Spleen (tissue), 11 donors: ENCODE measurements around the gene SEMG2. TPM values are rescaled to one million over a fixed set of nuclear protein-coding genes. Genes with fewer than 3 reads are reported as not detected.

ENCODE experiments used
- DNase-seq: peaks from one replicate; pipeline ENCODE4 v3.0.0-alpha.2; 2020
- H3K27ac ChIP-seq, 8 donors: fragments of 200-600 bp; sonication (generic) in 7 of 8; 1 replicate in 4 of 8; 2 replicates in 4 of 8; pipeline versions ENCODE4 v1.5.0 to v1.8.0; 2016 to 2021; ENCODE audit warnings: inconsistent platforms in 4 of 8, mild to moderate bottlenecking in 4 of 8, moderate library complexity in 1 of 8
- H3K27me3 ChIP-seq, 7 donors: fragments of 200-600 bp; sonication (generic) in 6 of 7; replicated peaks in 1 of 7; 1 replicate in 4 of 7; 2 replicates in 3 of 7; pipeline versions ENCODE4 v1.5.0 to v1.8.0; 2016 to 2021; ENCODE audit warnings: inconsistent platforms in 3 of 7, mild to moderate bottlenecking in 1 of 7
- H3K36me3 ChIP-seq, 6 donors: fragments of 200-600 bp; sonication (generic) in 5 of 6; 1 replicate in 4 of 6; 2 replicates in 2 of 6; pipeline versions ENCODE4 v1.5.0 to v1.8.0; 2016 to 2021; ENCODE audit warnings: inconsistent platforms in 2 of 6
- H3K4me1 ChIP-seq, 6 donors: fragments of 200-600 bp; sonication (generic) in 5 of 6; 1 replicate in 3 of 6; 2 replicates in 3 of 6; pipeline versions ENCODE4 v1.5.0 to v1.8.0; 2016 to 2021; ENCODE audit warnings: inconsistent platforms in 3 of 6
- H3K4me3 ChIP-seq, 8 donors: fragments of 200-600 bp; sonication (generic) in 7 of 8; 1 replicate in 4 of 8; 2 replicates in 4 of 8; pipeline versions ENCODE4 v1.5.0 to v1.8.0; 2016 to 2021; ENCODE audit warnings: inconsistent platforms in 4 of 8, mild to moderate bottlenecking in 4 of 8, moderate library complexity in 2 of 8
- H3K9me3 ChIP-seq, 8 donors: fragments of 200-600 bp; sonication (generic) in 7 of 8; 1 replicate in 4 of 8; 2 replicates in 4 of 8; pipeline versions ENCODE4 v1.5.0 to v1.8.0; 2016 to 2021; ENCODE audit warnings: inconsistent platforms in 4 of 8
- POLR2A ChIP-seq, 3 donors: fragments of 450-650 bp; IDR thresholded peaks; one replicate each; pipeline ENCODE4 v1.5.1; 2017; ENCODE audit warnings: antibody characterized with exemption in 3 of 3, mild to moderate bottlenecking in 1 of 3
- POLR2AphosphoS5 ChIP-seq, 3 donors: sonication (generic); formaldehyde crosslinking; IDR thresholded peaks; one replicate each; pipeline ENCODE4 v1.5.1; 2017; ENCODE audit warnings: antibody characterized with exemption in 3 of 3
- WGBS, 5 donors: extraction: QIAGEN DNeasy Blood & Tissue Kit in 3 of 5; methylation state at CpG; one replicate each; pipeline versions ENCODE4 v1.1.5 to v1.1.7; 2013 to 2018; 5-methylcytosine and 5-hydroxymethylcytosine counted together
- intact Hi-C: fragments of 100-400 bp; cut with DNase I; formaldehyde crosslinking; loops from one replicate; pipeline ENCODE4 v1.15.0; 2023; ENCODE audit warnings: low total_unique reads
- polyA plus RNA-seq, 3 donors: library from polyadenylated mRNA; stranded (reverse); fragments of 200-250 nt; gene quantifications; one replicate each; pipeline ENCODE4 v1.2.1, GENCODE V29; 2013
- total RNA-seq, 7 donors: library from RNA; depleted of rRNA in 3 of 7; stranded (reverse); fragments of >200 nt in 3 of 7; fragmentation: NEBNext Ultra II Directional in 4 of 7; extraction: Animal tissue kit (Norgen Biotek cat#: 25700) in 4 of 7; gene quantifications; one replicate each; pipeline versions ENCODE4 v1.1.0 to v1.2.1, GENCODE V29; 2016 to 2021
- TF ChIP-seq, protein P1 (sequence below), 11 experiments: fragments of 200-600 bp in 7 of 11; fragments of 450-650 bp in 4 of 11; sonication (generic) in 4 of 11; IDR thresholded peaks in 8 of 11; conservative IDR thresholded peaks in 3 of 11; 1 replicate in 7 of 11; 2 replicates in 4 of 11; pipeline versions ENCODE4 v1.4.0 to v1.8.0; 2016 to 2021; ENCODE audit warnings: antibody characterized with exemption in 11 of 11, inconsistent platforms in 4 of 11, mild to moderate bottlenecking in 1 of 11
- donor health status: healthy with polysubstance abuse.
- donor health status: DM: no; HTN: no; CAD: no; lungs with moderate emphysema.
- donor health status: DM: no; HTN: no; CAD: no.
- donor health status: Bipolar disorder and iron deficiency.
- donor health status: healthy.
- donor health status: DM: no; HTN: no; CAD: no.
- donor health status: DM: yes; HTN: yes; CAD: no.

The SEMG2 gene
- total and polyA plus RNA-seq, 10 donors, result not detected

DNA sequence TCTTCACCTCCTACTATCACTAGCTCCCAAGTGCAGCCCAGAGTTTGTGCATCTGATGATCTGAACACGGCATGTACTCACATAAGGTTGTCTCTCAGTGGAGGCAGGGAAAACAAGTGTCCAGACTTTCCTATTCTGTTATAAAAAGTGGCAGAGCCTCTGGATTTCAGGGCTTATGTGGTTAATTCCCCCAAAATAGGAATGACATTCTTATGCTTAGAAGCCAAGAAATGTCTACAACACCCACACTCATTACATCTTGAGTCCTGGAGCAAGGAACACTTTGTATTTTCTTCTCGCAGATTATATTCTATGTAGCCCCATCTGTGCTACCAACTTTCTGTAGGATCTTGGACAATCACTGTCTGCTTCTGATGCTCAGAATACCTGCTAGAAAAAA is 27.8 kb upstream of the SEMG2 start:
- intact Hi-C loops, result no loop called here

GRCh38 chr20:45206725-45207124 is 14.4 kb upstream of the SEMG2 start, which contains the start of gene SEMG1:
TSS of gene SEMG1 (plus strand) at chr20:45207033. CDS start at chr20:45207054, 21 bp downstream.
- TF ChIP-seq, protein P1, sequence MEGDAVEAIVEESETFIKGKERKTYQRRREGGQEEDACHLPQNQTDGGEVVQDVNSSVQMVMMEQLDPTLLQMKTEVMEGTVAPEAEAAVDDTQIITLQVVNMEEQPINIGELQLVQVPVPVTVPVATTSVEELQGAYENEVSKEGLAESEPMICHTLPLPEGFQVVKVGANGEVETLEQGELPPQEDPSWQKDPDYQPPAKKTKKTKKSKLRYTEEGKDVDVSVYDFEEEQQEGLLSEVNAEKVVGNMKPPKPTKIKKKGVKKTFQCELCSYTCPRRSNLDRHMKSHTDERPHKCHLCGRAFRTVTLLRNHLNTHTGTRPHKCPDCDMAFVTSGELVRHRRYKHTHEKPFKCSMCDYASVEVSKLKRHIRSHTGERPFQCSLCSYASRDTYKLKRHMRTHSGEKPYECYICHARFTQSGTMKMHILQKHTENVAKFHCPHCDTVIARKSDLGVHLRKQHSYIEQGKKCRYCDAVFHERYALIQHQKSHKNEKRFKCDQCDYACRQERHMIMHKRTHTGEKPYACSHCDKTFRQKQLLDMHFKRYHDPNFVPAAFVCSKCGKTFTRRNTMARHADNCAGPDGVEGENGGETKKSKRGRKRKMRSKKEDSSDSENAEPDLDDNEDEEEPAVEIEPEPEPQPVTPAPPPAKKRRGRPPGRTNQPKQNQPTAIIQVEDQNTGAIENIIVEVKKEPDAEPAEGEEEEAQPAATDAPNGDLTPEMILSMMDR (IDR thresholded peaks at IDR 0.05 in 8 of 11, conservative IDR thresholded peaks at IDR 0.05 in 3 of 11), result no peak
- TF ChIP-seq POLR2A (IDR thresholded peaks at IDR 0.05) (no peak), POLR2AphosphoS5 (IDR thresholded peaks at IDR 0.05) (no peak)
- no peak within 1 kb of the TSS for H3K4me3 ChIP-seq
- no peaks in the 10 kb centered on the region for H3K36me3 ChIP-seq
- no peak for DNase-seq
- no peak within 1 kb of the TSS for H3K27ac ChIP-seq
- 7 to 18% (median 13%) methylated on average over 1 of the region's 1 CpG for WGBS, 5 donors
- no peaks in the 10 kb centered on the region for H3K4me1 ChIP-seq
- H3K9me3 ChIP-seq, result peaks cover 0 to 21% (median 11%) of the 10 kb centered on the region in 8 donors
- intact Hi-C loops, result no loop called here
- peaks cover 0 to 55% (median 0%) of the 10 kb centered on the region in 7 donors for H3K27me3 ChIP-seq

More for the DNA sequence above, 27.8 kb upstream of the SEMG2 start:
- no peaks in the 10 kb centered on the region for H3K36me3 ChIP-seq
- TF ChIP-seq POLR2A (IDR thresholded peaks at IDR 0.05), result no peak
- no peak for TF ChIP-seq POLR2AphosphoS5 (IDR thresholded peaks at IDR 0.05)
- TF ChIP-seq, protein P1 (IDR thresholded peaks at IDR 0.05 in 8 of 11, conservative IDR thresholded peaks at IDR 0.05 in 3 of 11), result no peak
- no peak overlapping the region for H3K4me3 ChIP-seq
- H3K27me3 ChIP-seq, result peaks cover 0 to 21% (median 0%) of the 10 kb centered on the region in 7 donors
- 84 to 92% (median 89%) methylated on average over 2 of the region's 2 CpGs for WGBS, 5 donors
- peaks cover 0 to 3% (median 0%) of the 10 kb centered on the region in 8 donors for H3K9me3 ChIP-seq
- no peaks in the 10 kb centered on the region for H3K4me1 ChIP-seq
- DNase-seq, result no peak
- no peak overlapping the region for H3K27ac ChIP-seq

- WGBS, 5 donors, result 91 to 100% (median 95%) methylated on average over 1 of the region's 1 CpG
- no peaks in the 10 kb centered on the region for H3K9me3 ChIP-seq
- no peak for TF ChIP-seq POLR2AphosphoS5 (IDR thresholded peaks at IDR 0.05)
- TF ChIP-seq, protein P1 (IDR thresholded peaks at IDR 0.05 in 8 of 11, conservative IDR thresholded peaks at IDR 0.05 in 3 of 11), result no peak
These were observed 11.2 kb upstream of the SEMG2 start for GRCh38 chr20:45209924-45210323.

DNA sequence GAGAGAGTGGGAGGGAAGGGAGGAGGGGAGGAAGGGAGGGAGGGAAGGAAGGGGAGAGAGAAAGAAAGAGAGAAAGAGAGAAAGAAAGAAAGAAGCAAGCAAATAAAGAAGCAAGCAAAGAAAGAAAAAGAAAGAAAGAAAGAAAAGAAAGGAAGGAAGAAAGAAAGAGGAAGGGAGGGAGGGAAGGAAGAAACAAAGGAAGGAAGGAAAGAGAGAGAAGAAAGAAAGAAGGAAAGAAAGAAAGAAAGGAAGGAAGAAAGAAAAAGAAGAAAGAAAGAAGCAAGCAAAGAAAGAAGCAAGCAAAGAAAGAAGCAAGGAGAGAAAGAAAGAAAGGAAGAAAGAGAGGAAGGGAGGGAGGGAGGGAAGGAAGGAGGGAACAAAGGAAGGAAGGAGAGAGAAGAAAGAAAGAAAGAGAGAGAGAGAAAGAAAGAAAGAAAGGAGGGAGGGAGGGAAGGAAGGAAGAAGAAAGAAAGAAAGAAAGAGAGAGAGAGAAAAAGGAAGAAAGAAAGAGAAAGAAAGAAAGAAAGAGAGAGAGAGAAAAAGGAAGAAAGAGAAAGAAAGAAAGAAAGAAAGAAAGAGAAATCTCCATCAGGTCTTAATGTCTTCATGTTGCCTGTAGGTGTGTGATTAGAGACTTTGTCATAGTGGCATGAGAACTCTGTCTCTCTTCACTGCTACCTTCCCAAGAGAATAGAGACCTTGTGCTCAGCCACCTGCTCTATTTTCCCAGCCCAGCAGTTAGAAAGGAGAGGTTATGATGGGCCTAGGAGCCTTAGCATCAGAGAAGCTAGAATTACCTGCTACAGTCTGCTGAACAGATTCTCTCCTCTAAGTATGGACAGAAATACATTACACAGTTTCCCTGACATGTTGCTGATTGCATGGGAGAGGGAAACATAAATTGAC is 9.4 kb upstream of the SEMG2 start:
- no peak overlapping the region for H3K27ac ChIP-seq
- H3K27me3 ChIP-seq, result peaks cover 0 to 22% (median 0%) of the 10 kb centered on the region in 7 donors
- intact Hi-C loops, result no loop called here
- H3K4me1 ChIP-seq, result no peaks in the 10 kb centered on the region
- no peaks in the 10 kb centered on the region for H3K9me3 ChIP-seq
- DNase-seq, result no peak
- H3K4me3 ChIP-seq, result no peak overlapping the region
- no peaks in the 10 kb centered on the region for H3K36me3 ChIP-seq
- TF ChIP-seq, protein P1 (IDR thresholded peaks at IDR 0.05 in 8 of 11, conservative IDR thresholded peaks at IDR 0.05 in 3 of 11), result no peak
- TF ChIP-seq POLR2AphosphoS5 (IDR thresholded peaks at IDR 0.05) (no peak), POLR2A (IDR thresholded peaks at IDR 0.05) (no peak)

More at GRCh38 chr20:45209924-45210323, 11.2 kb upstream of the SEMG2 start:
- intact Hi-C loops, result no loop called here
- Histone ChIP-seq H3K4me3 (no peak overlapping the region), H3K4me1 (no peaks in the 10 kb centered on the region), H3K27ac (no peak overlapping the region), H3K36me3 (no peaks in the 10 kb centered on the region), H3K27me3 (peaks cover 0 to 41% (median 0%) of the 10 kb centered on the region in 7 donors)
- no peak for DNase-seq
